CD4-positive, alpha-beta T cell treated with Interleukin-4 for 4 hours (primary cell): ENCODE measurements around the gene SLC25A3.
"Not testable (repeated sequence)": the region's sequence is repeated elsewhere in the genome, so short reads cannot be mapped to it uniquely, and the experiment has no call there.

Experiments used
- DNase-seq: peaks from one replicate; pipeline ENCODE4 v3.0.0-alpha.2; 2020

Gene SLC25A3

GRCh38 chr12:98593351-98594049 is at the start of gene SLC25A3:
SLC25A3 (plus strand) TSS chr12:98593686; CDS start chr12:98593979, 293 bp downstream.
- peak; percentile 96 for DNase-seq

DNA sequence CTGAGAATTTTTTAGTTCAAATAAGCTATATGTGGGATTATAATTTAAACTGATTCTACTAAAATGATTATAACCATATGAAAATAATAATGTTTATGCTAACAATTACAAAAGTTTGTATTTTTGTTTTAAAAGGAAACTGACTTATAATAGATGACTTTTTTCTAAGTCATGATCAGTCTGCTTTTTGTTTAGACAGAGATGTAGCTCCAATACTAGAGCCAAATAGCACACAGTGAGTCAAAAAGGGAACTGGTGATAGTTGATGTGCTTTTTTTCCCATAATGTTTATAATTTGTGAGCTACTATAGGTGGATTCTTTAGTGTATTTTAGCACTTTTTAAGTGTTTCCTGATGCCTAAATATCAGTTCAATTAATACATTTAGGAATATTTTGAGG is 49.8 kb upstream of the SLC25A3 start:
- DNase-seq, result no peak

GRCh38 chr12:98544751-98545150 is 48.7 kb upstream of the SLC25A3 start:
- no peak for DNase-seq

DNA sequence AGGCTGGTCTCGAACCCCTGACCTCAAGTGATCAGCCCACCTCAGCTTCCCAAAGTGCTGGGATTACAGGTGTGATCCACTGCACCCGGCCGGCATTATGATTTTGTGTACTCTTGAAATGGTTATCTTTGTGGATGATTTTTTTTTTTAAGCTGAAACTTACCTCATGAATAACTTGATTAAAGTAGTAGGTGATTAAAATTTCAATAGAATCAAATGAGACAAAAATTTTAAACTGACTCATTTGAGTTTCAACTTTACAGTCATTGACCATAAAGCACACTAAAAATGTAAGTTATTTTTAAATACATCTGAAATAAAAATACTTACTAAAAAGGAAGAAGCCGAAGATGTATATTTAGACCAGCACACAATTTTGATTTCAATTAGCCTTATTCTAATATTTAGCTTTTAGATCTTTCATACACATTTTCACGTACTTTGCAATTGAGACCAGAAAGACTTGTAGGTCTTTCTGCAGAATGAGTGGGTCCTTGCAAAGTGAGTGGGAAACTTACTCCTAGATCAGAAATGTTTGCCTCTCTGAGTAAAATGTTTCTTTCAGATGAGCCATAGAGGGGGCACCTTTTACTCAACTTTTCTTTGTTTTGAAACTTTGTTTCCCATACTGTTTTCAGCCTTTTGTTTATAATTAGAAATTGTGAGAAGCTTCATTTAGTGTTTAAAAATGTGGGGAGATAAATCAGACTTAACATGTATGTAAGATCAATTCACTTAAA is 43.9 kb upstream of the SLC25A3 start:
- no peak for DNase-seq

DNA sequence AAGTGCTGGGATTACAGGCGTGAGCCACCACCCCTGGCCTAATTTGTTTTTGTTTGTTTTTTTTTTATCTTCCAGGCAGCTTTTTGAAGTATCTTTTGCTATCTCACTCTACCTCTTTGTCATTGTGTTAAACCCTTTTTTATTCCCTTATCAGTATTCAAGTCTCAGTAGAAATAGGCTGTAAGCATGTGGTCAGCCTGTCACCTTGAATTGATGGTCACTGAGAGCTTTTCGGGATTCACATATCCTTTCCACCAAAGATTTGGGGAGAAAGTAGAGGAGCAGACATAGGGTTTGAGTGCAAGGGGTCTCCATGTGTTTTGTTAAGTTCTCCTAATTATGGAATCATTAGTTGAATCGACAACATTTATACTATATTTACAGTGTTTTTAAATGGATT is 41.7 kb upstream of the SLC25A3 start:
- DNase-seq, result no peak

DNA sequence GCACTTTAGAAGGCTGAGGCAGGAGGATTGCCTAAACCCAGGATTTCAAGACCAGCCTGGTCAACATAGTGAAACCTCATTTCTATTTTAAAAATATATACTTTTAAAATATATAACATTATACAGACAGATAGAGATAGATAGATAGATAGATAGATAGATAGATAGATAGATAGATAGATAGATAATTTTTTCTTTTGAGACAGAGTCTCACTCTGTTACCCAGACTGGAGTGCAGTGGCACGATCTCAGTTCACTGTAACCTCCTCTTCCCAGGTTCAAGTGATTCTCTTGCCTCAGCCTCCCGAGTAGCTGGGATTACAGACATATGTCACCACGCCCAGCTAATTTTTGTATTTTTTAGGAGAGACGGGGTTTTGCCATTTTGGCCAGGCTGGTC is 35.4 kb upstream of the SLC25A3 start:
- not testable (repeated sequence) for DNase-seq

- DNase-seq, result no peak
Observed at GRCh38 chr12:98559666-98560065, 33.8 kb upstream of the SLC25A3 start.

DNA sequence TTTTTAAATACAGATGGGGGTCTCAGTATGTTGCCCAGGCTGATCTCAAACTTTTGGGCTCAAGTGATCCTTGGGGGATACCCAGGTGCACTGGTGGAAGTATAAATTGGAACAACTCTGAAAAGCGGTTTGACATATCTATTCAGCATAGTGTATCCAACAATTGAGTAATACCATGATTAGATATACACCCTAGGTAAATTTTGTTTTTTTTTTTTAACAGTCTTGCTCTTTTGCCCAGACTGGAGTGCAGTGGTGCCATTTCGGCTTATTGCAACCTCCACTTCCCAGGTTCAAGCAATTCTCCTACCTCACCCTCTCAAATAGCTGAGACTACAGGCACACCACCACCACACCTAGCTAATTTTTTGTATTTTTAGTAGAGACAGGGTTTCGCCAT is 31.6 kb upstream of the SLC25A3 start:
- no peak for DNase-seq

- DNase-seq, result no peak
Observed at GRCh38 chr12:98572010-98572409, 21.5 kb upstream of the SLC25A3 start.

DNA sequence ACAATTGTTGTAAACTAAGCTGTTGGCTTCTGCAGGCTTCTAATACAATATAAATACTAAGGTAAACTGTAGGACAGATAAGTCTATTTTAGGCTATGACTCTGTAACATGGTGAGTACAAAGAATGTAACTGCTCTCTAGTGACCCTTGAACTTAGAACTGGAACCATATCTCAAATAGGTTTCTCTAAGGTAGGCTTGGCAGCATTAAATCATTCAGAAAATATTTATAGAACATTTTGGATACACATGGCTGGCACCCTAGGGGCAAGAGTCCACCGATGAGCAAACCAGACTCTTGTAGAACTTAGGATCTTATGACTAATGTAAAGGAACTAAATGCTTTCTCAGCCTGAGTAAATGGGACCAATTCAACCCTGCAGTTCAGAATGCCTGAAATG is 19.4 kb upstream of the SLC25A3 start:
- no peak for DNase-seq

DNA sequence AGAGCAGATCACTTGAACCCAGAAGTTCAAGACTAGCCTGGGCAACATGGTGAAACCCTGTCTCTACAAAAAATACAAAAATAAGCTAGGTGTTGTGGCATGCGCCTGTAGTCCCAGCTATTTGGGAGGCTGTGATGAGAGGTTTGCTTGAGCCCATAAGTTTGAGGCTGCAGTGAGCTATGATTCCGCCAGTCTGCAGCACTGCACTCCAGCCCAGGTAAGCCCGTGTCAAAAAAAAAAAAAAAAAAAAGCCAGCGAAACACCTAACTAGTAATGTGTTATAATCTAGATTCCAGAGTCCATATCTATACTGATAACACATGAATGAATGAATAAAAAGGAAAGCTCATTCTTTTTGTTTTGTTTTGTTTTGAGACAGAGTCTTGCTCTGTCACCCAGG is 18.5 kb upstream of the SLC25A3 start:
- DNase-seq, result no peak

GRCh38 chr12:98576795-98577194 is 16.7 kb upstream of the SLC25A3 start:
- DNase-seq, result not testable (repeated sequence)

DNA sequence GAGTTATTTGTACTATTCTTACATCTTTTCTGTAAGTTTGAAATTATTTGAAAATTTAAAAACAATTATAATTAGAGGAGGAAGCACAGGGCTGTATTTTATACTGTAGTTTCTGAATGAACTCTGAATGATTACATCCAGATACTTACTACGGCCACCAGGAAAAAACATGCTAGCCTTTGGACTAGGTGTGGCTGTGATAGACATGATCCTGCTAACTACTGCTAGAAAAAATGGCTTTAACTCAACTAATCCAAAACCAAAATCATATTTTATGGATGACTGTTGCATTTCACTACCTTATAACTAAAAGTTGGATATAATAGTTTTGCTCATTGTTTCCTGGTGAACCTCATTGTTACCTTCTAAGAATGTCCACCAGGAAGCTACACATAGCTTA is 15.1 kb upstream of the SLC25A3 start:
- DNase-seq, result no peak

GRCh38 chr12:98578821-98579220 is 14.7 kb upstream of the SLC25A3 start:
- DNase-seq, result no peak

DNA sequence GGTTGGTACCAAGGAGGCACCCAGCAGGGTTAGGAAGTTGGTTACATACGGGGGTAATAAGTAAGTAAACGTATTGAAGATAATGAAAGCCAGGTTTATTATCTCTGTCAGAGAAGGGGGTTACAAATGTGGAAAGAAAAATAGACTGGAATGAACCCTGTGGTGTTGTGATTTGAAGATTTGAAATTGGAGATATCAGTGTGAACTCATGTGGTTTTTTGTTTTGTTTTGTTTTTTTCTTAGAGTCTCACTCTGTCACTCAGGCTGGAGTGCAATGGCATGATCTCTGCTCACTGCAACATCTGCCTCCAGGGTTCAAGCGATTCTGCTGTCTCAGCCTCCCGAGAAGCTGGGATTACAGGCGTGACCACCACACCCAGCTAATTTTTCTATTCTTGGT is 14.1 kb upstream of the SLC25A3 start:
- DNase-seq, result no peak

DNA sequence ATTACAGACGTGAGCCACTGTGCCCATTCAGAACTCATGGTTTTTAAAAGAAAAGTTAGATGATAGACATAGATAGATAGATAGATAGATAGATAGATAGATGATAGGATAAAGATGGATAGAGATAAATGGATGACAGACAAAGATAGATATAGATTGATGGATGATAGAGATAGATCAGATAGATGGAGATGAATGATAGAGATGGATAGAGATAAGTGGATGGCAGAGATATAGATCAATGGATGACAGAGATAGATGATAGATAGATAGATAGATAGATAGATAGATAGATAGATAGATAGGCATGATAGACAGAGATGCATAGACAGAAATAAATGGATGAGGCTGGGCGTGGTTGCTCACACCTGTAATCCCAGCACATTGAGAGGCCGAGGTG is 13.7 kb upstream of the SLC25A3 start:
- no peak for DNase-seq

DNA sequence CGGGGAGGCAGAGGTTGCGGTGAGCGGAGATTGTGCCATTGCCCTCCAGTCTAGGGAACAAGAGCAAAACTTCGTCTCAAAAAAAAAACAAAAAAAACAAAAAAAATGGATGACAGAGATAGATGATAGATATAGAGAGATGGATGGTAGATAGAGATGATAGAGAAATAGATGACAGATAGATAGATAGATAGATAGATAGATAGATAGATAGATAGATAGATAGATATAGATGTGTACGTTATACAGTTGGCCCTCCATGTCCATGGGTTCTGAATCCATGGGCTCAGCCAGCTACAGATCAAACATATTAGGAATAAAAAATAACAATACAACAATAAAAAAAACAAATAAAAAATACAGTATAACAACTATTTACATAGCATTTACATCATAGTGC is 12.8 kb upstream of the SLC25A3 start:
- DNase-seq, result no peak

GRCh38 chr12:98581101-98581500 is 12.4 kb upstream of the SLC25A3 start:
- DNase-seq, result no peak

DNA sequence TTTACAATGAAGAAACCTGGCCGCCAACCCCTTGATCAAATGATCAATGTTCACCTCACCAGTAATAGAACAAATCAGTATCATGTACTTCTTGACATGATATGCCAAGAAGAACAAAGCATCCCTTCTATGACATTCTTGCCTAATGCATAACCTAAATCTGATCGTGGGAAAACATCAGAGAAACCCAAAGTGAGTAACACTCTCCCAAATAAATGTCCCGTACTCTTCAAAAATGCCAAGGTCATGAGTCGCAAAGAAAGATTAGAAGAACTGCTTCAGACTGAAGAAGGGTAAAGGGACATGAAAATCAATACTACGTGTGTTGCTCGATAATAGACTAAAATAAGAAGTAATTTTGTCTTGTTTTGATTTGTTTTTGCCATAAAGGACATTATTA is 11.4 kb upstream of the SLC25A3 start:
- no peak for DNase-seq

- DNase-seq, result no peak
Observed at GRCh38 chr12:98587084-98587483, 6.4 kb upstream of the SLC25A3 start.

DNA sequence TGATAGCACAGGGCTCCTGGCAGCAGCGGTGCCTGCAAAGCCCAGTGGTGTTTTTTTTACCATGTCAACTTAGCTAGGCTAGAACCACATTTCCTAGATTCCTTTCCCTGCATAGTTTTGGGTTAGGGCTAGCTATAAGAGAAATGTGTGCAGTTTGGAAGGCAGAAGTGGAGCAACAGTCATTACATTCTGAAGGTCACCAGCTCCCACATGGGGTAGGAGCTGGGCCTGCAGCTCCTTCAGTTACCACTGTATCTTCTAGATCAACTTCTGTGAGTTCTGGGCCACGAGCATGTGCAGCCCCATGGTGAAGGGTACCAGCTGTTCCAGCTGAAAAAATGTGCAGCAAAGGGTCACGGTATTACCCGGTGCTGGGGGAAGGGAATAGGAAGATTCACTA is 2.3 kb upstream of the SLC25A3 start:
- no peak for DNase-seq

DNA sequence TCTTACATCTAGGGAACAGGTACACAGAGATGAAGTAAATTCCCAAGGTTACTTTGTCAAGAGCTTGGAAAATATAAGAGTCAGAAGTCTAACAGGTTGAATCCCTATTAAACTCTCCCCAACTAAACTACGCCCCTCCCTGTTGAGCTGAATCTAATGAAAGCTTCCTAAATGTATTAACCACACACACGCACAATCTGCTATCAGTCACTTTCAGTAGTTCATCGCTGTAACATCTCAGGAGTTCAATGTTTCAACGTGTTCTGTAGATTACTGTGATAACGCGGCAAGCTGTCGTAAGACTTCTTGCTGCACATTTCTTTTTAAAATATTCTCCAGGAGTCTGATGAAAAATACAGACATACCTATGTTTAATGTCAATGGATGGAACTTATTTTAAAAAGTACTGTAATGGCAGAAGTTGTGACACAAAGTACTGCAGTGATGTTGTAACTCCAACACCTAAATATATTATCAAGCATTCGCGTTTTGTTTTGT is 612 bp upstream of the SLC25A3 start:
- peak; percentile 18 for DNase-seq

DNA sequence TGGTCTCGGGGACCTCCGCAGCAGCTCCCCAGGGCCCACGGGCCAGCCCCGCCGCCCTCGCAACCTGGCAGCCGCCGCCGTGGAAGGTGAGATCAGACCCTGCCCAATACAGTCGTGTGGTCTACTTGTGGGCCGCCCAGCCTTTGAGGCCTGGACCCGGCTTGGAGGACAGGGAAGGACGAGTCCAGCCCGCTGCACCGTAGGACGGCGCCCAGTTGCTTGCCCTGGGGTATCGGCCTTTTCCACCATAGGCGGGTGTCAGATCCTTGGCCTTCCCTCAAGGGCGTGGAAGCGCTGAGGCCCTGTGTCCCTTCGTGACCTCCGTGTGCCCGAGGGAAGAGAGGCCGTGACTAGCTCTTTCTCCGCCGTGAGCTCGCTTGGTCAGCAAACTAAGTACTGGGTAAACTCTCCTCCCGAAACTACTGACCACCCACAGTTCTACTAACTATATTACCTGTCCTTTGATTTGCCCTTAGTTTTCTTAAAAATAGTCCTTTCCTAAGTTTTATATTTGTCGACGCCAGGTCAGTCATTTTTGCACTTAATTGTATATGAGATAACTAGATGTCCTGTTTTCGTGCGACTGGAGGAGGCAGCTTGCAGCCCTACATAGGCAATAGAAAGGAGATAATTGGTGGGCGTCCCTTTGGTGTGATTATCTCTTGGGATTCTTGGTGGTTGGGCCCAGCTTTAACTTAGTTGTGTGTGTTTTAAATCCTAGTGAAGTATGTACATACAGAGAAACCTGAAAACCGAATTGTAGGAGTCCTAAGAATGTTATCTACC is 757 bp downstream of the SLC25A3 start:
- DNase-seq, result no peak
